GM10847 (cell line): ENCODE data around the gene PLEKHG1.

Experiments
- POLR2A ChIP-seq: IDR thresholded peaks from 2 replicates; pipeline ENCODE4 v1.6.1; 2011; ENCODE audit not compliant: insufficient read length; ENCODE audit errors: extremely low read depth

Gene PLEKHG1

DNA sequence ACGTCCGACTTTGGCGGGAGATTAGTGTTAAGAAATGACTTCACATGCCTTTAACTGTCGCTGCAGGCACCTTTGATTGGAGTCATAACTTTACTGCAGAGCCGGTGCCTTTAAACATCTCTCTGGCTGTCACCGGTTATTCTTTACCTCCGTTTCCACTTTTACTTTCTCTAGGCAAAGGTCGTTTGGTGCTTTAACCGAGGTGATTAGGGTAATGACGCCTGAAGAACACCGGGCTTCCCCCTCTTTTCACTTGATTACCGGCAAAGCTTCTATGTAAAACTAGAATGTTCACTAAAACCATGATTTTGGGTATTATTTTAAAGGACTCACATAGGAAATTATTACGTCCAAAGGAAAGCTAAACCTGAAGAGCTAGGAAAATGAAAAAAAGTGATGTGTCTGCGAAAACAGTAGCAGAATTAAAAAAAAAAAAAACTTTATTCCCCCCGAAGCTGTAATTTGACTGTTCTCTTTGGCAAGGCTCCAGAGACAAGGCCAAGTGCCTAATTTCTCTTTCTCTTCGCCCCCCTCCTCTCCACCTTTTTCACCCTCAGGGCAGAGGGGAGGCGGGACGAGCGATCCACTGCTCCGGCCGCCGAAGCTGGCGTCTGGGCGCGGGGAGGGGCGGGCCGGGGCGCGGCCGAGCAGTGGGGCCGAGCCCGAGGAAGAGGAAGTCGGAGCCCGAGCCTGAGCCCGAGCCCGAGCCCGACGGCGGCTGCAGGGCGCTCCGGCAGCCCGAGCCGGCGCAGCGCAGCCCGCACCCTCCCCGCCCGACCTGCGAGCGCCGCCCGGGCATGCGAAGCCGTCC is at the start of gene PLEKHG1:
Gene PLEKHG1 (plus strand): TSS at position 687 of the 811 bp plus-strand sequence. CDS start 133,797 bp downstream, outside the sequence.
- no peak for TF ChIP-seq POLR2A

DNA sequence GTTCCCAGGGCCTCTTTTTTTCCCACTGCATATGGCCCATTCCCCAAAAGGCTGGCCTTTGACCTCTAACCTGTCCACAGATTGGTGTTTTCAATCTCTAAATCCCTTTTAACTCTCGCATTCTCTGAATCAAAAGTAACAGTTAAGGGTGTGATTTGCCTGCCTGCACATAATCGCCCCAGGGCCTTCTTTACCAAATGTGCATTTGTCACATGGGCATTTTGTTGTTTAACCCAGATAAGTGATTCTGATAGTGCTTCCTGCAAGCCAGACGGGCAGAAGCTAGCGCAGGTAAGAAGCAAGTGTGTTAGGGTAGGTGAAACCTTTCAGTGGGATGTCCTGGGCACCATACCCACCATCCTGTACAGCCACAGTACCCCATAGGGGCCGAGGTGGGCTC is 49.4 kb upstream of the PLEKHG1 start:
- no peak for TF ChIP-seq POLR2A

DNA sequence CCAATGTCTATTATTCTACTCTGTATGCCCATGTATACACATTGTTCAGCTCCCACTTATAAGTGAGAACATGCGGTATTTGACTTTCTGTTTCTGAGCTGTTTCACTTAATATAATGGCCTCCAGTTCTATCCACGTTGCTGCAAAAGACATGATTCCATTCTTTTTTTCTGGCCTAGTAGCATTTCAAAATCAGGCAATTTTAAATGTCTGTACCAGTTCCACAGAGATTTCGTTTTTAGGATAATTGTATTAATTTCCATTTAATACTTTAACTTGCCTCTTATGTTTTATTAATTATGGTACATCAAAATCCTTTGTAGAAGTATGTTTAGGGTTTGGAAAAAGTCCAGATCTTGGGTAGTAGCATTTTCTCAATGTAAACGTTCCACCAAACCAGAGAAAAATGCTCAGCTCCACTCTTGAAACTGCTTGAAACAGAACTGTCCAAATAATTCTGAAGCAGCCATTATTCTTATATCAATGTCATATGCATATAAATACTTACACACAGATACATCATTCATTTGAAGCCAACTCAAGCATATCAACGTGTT is 42.6 kb upstream of the PLEKHG1 start:
- no peak for TF ChIP-seq POLR2A

DNA sequence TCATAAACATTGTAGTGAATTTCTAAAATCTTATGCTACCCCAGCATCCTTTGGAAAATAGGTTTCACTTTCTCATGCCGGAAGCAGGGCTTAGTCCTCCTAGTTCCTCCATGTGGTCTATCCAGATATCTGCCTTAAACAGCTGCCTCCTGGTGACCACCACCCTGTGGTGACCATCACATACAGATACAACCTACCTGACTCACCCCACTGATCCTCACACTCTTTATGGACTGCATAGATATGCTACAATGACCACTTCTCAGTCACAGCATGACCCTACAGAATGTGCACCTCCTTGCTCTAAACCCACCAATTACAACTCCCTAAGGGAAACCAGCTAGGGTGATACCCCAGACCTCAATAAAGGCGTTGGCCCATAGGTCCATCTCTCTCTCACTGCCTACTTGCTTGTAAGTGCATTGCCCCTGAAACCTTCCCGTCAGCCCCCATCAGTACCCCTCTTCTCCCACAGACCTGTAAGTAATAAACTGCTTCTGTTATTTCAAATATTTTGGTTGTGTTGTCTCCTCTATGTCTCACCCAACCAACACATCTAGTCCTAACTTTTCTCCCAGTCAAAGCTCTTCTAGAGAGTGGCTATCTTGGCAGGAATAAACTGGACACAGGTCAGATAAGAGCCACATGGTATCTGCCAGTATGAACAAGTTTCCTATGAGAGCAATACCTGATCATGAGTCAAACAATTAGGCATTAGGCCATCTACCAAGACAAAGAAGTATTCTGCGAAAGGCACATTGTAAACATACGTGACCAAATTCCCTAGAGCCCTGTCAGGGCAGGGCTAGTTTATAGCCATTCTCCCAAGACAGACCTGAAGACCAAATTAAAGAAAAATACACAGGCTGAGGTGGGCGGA is 39.4 kb upstream of the PLEKHG1 start:
- no peak for TF ChIP-seq POLR2A

DNA sequence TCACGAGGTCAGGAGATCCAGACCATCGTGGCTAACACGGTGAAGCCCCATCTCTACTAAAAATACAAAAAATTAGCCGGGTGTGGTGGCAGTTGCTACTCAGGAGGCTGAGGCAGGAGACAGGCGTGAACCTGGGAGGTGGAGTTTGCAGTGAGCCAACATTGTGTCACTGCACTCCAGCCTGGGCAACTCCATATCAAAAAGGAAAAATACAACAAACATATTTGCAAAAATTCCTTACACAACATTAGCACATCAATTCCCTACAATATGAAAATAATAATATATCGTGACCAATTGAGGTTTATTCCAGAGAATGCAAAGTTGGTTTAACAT is 38.8 kb upstream of the PLEKHG1 start:
- TF ChIP-seq POLR2A: no peak

DNA sequence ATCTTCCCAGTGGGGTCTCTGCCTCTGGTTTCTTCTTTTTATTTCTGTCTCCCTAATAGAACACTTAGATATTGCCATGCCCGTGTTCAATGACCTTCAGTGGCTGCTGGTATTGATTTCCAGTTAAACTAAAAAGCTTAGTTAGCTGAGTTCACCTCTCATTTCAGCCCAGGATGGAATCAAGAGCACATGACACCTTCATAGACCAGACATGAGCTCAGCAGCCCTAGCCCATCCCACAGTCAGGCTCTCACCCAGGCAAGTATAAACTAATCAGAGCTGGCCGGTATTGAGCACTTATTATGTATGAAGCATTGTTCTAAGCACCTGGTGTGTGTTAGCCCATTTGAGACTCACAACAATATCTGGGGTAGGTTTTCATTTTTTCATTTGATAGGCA is 33.7 kb upstream of the PLEKHG1 start:
- no peak for TF ChIP-seq POLR2A

DNA sequence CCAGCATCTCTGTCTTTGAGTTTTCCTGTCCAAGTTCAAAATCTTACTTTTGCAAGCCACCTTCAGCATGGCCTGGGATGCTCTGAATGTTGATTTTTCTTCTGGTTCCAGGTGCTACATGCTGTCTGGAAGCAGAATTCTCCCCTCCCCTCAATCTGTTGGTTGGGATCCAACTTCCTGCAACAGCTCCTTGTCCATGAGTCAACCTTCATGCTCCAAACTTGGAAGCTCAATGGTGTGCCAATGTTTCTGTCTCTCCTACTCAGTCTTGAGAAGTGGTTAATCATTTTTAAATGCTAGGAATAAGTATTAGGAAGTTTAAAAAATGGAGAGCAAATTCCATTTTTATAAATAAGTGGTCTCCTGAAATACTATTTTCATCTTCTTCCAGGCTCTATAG is 33.2 kb upstream of the PLEKHG1 start:
- no peak for TF ChIP-seq POLR2A

DNA sequence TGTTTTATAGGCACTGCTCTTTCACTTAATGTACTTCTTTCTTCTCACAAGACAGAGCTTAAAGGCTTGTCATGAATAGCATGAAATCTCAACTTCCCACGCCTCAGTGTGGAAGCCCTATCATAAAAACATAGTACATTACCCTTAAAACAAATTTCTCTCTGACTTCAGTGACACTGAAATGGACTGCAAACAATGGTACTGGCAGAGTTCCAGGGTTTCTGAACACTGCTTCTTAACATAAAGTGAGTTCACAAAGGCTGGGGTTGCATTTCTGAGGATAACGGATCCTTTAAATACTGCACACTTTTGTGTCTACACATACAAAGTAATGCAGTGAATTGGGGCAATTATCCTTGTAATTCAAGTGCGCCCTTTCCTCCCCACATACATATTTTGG is 32.3 kb upstream of the PLEKHG1 start:
- no peak for TF ChIP-seq POLR2A

DNA sequence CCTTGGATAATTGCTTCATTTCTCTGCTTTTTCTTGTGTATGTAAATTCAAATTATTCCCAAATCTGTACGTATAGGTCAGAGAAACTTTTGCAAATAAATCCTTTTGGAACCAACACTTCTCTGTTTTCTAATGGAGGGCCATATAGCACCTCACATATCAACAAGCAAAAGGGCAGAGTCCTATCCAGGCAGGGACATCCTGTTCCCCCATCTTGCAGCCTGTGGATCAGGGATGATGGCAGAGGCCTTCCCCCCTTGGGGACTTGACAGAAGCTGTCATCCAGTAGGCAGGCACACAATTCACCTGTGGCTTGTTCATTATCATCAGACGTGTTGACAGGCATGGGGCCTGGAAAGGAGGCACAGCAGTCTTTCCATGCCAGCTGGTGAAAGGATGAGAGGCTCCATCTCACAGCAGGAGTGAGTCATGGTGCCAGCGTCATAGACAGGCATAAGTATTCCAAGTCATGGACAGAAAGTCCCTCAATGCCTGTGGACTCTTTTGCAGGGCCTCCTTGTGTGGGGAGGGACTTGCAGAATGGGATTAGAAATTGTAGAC is 31.8 kb upstream of the PLEKHG1 start:
- TF ChIP-seq POLR2A: no peak

DNA sequence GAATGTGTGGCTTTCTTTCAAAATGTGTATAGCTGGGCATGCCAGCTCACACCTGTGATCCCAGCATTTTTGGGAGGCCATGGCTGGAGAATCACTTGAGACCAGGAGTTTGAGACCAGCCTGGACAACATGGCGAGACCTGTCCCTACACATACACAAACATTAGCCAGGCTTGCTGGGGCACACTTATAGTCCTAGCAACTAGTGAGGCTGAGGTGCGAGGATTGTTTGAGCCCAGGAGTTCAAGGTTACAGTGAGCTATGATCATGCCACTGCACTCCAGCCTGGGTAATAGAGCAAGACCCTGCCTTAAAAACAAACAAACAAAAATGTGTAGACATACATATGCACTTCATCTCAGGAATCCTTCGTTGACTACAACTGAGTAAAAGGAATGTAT is 31.1 kb upstream of the PLEKHG1 start:
- no peak for TF ChIP-seq POLR2A

DNA sequence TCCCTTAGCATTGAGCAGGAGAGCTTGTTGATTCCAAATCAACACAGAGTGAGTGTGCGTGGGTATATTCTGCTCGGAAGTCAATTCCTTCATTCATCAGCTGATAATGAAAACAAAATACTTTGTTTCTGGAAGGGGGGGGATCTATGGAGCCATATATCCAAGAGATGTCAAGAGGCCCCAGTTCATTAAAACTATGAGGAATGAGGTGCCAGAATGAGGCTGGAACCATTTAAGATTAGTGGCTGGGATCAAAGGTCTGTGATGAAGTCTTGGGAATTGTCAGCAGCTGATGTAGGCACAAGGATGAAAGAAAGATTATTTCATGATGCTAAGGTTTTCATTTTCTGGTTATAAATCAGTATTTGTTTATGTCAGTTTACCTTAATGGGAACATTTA is 30.5 kb upstream of the PLEKHG1 start:
- TF ChIP-seq POLR2A: no peak

DNA sequence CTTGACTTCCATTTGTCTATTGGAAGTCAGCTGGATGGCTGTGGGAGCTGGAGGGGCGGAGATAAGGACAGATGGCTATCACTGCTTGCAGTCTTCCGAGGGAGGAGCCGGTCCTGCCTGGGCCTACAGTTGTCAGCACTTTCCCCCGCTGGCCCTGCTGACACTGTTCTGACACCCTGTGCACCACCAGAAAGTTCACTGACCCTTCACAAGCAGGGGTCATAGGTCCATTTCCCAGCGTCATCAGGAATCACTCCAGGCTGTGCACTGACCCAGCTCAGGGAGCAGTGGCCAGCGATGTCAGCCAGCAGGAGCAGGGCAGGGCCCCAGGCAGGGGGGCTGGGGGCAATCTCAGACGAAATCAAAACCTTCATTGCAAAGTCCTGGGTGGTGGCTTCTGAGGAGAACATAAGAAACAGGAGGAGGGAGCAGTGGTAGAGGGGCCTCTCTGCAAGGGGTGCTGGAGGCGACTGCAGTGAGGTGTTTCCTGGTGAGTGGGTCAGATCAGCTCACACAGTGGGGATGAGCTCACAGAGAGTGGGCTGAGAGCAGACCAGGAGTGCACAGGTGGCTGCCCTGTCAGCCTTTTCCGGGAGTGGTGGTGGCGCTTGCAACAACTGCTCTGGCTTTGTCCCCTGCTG is 26.5 kb upstream of the PLEKHG1 start:
- TF ChIP-seq POLR2A: no peak

DNA sequence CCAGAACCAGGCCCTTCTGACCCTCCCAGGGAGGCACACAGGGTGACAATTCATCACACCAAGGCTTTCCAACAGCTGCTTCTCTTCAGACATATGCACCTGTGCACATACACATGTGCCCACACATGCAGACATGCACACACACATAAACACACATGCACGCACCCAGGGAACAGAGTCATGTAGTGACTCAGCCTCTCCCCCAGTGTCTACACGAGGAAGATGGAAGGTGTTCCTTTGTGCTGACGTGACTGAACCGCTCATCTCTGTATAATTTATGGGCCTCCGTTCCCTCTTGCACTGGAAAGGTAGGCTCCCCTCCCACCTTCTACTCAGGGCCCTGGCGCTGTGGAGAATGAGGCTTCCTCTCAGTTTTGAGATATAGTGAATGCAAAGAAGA is 23.8 kb upstream of the PLEKHG1 start:
- no peak for TF ChIP-seq POLR2A

DNA sequence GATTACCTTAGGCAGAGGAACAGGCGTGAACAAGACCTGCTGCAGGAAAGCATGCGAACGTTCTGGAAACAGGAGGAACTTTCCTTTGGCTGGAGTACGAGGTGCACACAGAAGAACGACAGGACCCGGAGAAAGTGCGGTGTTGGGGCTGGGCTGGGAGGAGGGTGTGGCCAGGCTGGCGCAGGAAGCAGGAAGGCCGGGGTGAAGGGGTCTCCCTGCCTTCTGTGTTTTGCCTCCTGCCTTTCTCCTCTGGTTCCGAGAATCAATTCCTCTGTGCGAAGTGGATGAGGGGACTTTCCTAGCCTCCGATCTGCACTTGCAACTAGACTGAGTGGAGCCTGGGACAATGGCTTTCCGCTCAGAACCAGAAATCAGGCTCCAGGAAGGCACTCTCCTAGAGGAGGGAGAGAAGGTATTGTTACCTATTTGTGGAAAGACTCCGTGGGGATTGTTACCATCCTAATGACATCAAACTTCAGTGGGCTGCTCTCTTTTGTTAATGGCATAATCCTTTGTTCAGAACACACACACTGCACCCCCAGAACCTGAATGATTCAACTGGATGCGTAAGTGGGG is 22.9 kb upstream of the PLEKHG1 start:
- TF ChIP-seq POLR2A: no peak

DNA sequence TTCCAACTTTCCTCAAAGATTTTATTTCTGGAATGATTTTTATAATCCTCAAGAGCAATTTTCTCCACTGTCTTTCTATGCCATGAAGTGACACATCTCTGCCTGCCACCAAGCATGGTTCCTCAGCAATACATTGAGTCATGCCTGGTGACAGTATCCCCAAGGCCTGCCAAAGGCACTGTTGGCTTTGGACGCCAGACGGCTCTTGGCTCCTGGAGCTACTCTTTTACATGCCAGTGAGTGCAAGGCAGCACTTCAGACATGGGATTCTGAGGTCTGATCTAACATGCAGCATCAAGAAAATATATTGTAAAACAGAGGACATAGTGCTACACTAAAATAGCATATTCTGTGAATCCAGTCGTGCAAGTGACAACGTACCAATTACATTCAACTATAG is 20.1 kb upstream of the PLEKHG1 start:
- TF ChIP-seq POLR2A: no peak
